HepG2 (cell line): ENCODE measurements around the gene SFXN5. TPM values are rescaled to one million over a fixed set of nuclear protein-coding genes. Genes with fewer than 3 reads are reported as not detected.

Source experiments
- ATAC-seq: fragments of 200-7000 bp; cut with Tn5 transposase; 3 replicates; pipeline ENCODE4 v1.9.1; 2020; ENCODE audit warnings: mild to moderate bottlenecking, moderate library complexity
- BruUV-seq: library from RNA; stranded (reverse); fragments of 400-500 nt; replicated peaks from 2 replicates; lab custom pipeline; 2021; lab: Mats Ljungman, UMichigan
- CTCF ChIA-PET: fragments of 300-600 bp; formaldehyde crosslinking; extraction: SDS; loops from one replicate; lab custom pipeline; 2021; ENCODE audit warnings: low total read pairs, inconsistent platforms, low intra/inter-chr PET ratio; lab: Yijun Ruan, JAX
- POLR2A ChIA-PET: fragments of 350-600 bp; sonication (Branson Sonifier 250); formaldehyde crosslinking; loops from one replicate; lab custom pipeline; 2020; ENCODE audit warnings: antibody characterized with exemption, inconsistent platforms; lab: Yijun Ruan, JAX
- DNase-seq: peaks from one replicate; pipeline ENCODE4 v3.0.0-alpha.2; 2015; ENCODE audit warnings: low spot score
- FAIRE-seq: peaks from 3 replicates; lab custom pipeline; 2011; peaks lifted over from hg19 to GRCh38; lab: Jason Lieb, UNC
- H2AFZ ChIP-seq: one replicate; pipeline ENCODE4 v1.6.1; 2011; ENCODE audit warnings: low read length, inconsistent platforms
- H3K27ac ChIP-seq: fragments of 300-600 bp; 3 replicates; pipeline ENCODE4 v1.8.0; 2011; ENCODE audit warnings: mixed run types, mild to moderate bottlenecking, mixed read lengths, low read length, inconsistent platforms; ENCODE audit not compliant: insufficient read depth; ENCODE audit errors: extremely low read length
- H3K27me3 ChIP-seq, 2 experiments: fragments of 200-600 bp in 1 of 2; 2 replicates in 1 of 2; 3 replicates in 1 of 2; pipeline versions ENCODE4 v1.6.0 to v1.8.0; 2011; ENCODE audit warnings: low read length in 2 of 2, mild to moderate bottlenecking in 2 of 2, moderate library complexity in 2 of 2, inconsistent platforms in 1 of 2; ENCODE audit not compliant: insufficient read depth in 2 of 2, control insufficient read depth in 1 of 2
- H3K36me3 ChIP-seq, 2 experiments: fragments of 200-600 bp in 1 of 2; replicated peaks in 1 of 2; 2 replicates in 1 of 2; 3 replicates in 1 of 2; pipeline versions ENCODE4 v1.5.1 to v1.8.0; 2011; ENCODE audit warnings: low read length in 2 of 2, inconsistent platforms in 1 of 2; ENCODE audit not compliant: insufficient read depth in 2 of 2, control insufficient read depth in 1 of 2
- H3K4me1 ChIP-seq: 2 replicates; pipeline ENCODE4 v1.5.1; 2012; ENCODE audit warnings: low read length, inconsistent platforms; ENCODE audit not compliant: insufficient read depth
- H3K4me2 ChIP-seq: 2 replicates; pipeline ENCODE4 v1.6.0; 2011; ENCODE audit warnings: low read depth, low read length, inconsistent platforms
- H3K4me3 ChIP-seq, 3 experiments: fragments of 200-600 bp in 1 of 3; sonication (generic), shearing (Covaris generic) in 1 of 3; replicated peaks in 1 of 3; 2 replicates each; pipeline ENCODE4 v1.5.1; 2011 to 2016; ENCODE audit warnings: low read length in 3 of 3, inconsistent platforms in 2 of 3, low read depth in 2 of 3, mild to moderate bottlenecking in 2 of 3, control low read depth in 1 of 3, mixed read lengths in 1 of 3; ENCODE audit not compliant: insufficient read depth in 1 of 3
- H3K79me2 ChIP-seq: one replicate; pipeline ENCODE4 v1.6.1; 2011; ENCODE audit warnings: low read length, inconsistent platforms; ENCODE audit not compliant: insufficient read depth
- H3K9ac ChIP-seq: 2 replicates; pipeline ENCODE4 v1.6.0; 2011; ENCODE audit warnings: mild to moderate bottlenecking, low read depth, low read length, inconsistent platforms; ENCODE audit not compliant: insufficient read depth
- H3K9me3 ChIP-seq: 2 replicates; pipeline ENCODE4 v1.5.1; 2012; ENCODE audit warnings: mild to moderate bottlenecking, low read length
- H4K20me1 ChIP-seq: 2 replicates; pipeline ENCODE4 v1.6.0; 2011; ENCODE audit warnings: inconsistent platforms, mild to moderate bottlenecking, low read length, moderate library complexity; ENCODE audit not compliant: insufficient read depth
- ETV6 ChIP-seq: sonication (generic); formaldehyde crosslinking; conservative IDR thresholded peaks from 2 replicates; pipeline ENCODE4 v1.4.0; 2020; ENCODE audit warnings: missing genetic modification reagents
- FOXA3 ChIP-seq: IDR thresholded peaks from 2 replicates; pipeline ENCODE4 v1.6.1; 2016; ENCODE audit warnings: missing genetic modification reagents, missing compliant biosample characterization
- FOXC1 ChIP-seq: sonication (generic); formaldehyde crosslinking; IDR thresholded peaks from 2 replicates; pipeline ENCODE4 v1.8.0; 2022; ENCODE audit warnings: mild to moderate bottlenecking, missing genetic modification reagents, borderline replicate concordance
- FUBP1 ChIP-seq: sonication (generic); formaldehyde crosslinking; IDR thresholded peaks from 2 replicates; pipeline ENCODE4 v1.5.1; 2020; ENCODE audit warnings: missing genetic modification reagents, mild to moderate bottlenecking, borderline replicate concordance
- GATA4 ChIP-seq: sonication (generic); IDR thresholded peaks from 2 replicates; pipeline ENCODE4 v1.6.1; 2016; ENCODE audit warnings: antibody characterized with exemption, low read depth, borderline replicate concordance
- JDP2 ChIP-seq: sonication (generic); formaldehyde crosslinking; IDR thresholded peaks from 2 replicates; pipeline ENCODE4 v1.8.1; 2022; ENCODE audit warnings: missing genetic modification reagents, borderline replicate concordance
- SAFB2 ChIP-seq: sonication (generic); formaldehyde crosslinking; IDR thresholded peaks from 2 replicates; pipeline ENCODE4 v1.5.1; 2020; ENCODE audit warnings: missing genetic modification reagents, low read depth, mild to moderate bottlenecking, borderline replicate concordance
- ZNF567 ChIP-seq: sonication (generic); formaldehyde crosslinking; IDR thresholded peaks from 2 replicates; pipeline ENCODE4 v1.8.1; 2023; ENCODE audit warnings: mild to moderate bottlenecking, missing genetic modification reagents, borderline replicate concordance
- ZNF652 ChIP-seq: IDR thresholded peaks from 2 replicates; pipeline ENCODE4 v1.6.1; 2016; ENCODE audit warnings: low read depth, borderline replicate concordance
- ZXDC ChIP-seq: sonication (generic); formaldehyde crosslinking; IDR thresholded peaks from 2 replicates; pipeline ENCODE4 v1.5.0; 2020; ENCODE audit warnings: mild to moderate bottlenecking, missing genetic modification reagents
- WGBS: methylation state at CpG from one replicate; pipeline ENCODE4 v1.1.6; 2017; ENCODE audit warnings: low lambda C conversion rate; 5-methylcytosine and 5-hydroxymethylcytosine counted together
- in situ Hi-C: cut with HindIII; loops from 2 replicates; pipeline ENCODE4 v1.10.0; 2017; ENCODE audit warnings: low pct_unique_long_range_greater_than_20kb; ENCODE audit not compliant: extremely low pct_ligation_motif_present
- intact Hi-C: fragments of 100-400 bp; cut with micrococcal nuclease; formaldehyde crosslinking; loops from one replicate; pipeline ENCODE4 v1.10.0; 2022; ENCODE audit not compliant: unreplicated experiment
- polyA plus RNA-seq, 8 experiments: library from polyadenylated mRNA; depleted of rRNA in 3 of 8; stranded (reverse) in 7 of 8; unstranded in 1 of 8; fragments of >200 nt; fragmentation: Illumina TruSeq in 4 of 8; extraction: Trizol in 4 of 8; gene quantifications; 2 replicates each; pipeline versions ENCODE4 v1.2.1 to v1.2.3, GENCODE V29; 2011 to 2016; ENCODE audit warnings: low read depth in 4 of 8, missing spikeins in 1 of 8, mixed read lengths in 1 of 8; ENCODE audit not compliant: insufficient read depth in 1 of 8
- total RNA-seq, 5 experiments: library from RNA; depleted of rRNA; stranded (reverse); fragments of >200 nt; fragmentation: Illumina TruSeq; extraction: Trizol; gene quantifications; 2 replicates each; pipeline ENCODE4 v1.2.3, GENCODE V29; 2016; ENCODE audit warnings: low read depth in 1 of 5
- TF ChIP-seq, protein P1 (sequence below): sonication (generic); formaldehyde crosslinking; conservative IDR thresholded peaks from 2 replicates; pipeline ENCODE4 v1.4.0; 2020; ENCODE audit warnings: mild to moderate bottlenecking, missing genetic modification reagents, moderate library complexity

Gene SFXN5
- total and polyA plus RNA-seq, 2 of the 13 experiments (the other 11 are each of a cell fraction or from before 2014, with no cell fraction given) = 34.9 to 37.4 TPM

GRCh38 chr2:73083886-73084800 is 12.6 kb upstream of the SFXN5 start (continued):
- TF ChIP-seq FOXA3 (CRISPR knock-in tag) = no peak
- no peak for TF ChIP-seq ZNF652 (CRISPR knock-in tag)
- no peak for TF ChIP-seq ZNF567

DNA sequence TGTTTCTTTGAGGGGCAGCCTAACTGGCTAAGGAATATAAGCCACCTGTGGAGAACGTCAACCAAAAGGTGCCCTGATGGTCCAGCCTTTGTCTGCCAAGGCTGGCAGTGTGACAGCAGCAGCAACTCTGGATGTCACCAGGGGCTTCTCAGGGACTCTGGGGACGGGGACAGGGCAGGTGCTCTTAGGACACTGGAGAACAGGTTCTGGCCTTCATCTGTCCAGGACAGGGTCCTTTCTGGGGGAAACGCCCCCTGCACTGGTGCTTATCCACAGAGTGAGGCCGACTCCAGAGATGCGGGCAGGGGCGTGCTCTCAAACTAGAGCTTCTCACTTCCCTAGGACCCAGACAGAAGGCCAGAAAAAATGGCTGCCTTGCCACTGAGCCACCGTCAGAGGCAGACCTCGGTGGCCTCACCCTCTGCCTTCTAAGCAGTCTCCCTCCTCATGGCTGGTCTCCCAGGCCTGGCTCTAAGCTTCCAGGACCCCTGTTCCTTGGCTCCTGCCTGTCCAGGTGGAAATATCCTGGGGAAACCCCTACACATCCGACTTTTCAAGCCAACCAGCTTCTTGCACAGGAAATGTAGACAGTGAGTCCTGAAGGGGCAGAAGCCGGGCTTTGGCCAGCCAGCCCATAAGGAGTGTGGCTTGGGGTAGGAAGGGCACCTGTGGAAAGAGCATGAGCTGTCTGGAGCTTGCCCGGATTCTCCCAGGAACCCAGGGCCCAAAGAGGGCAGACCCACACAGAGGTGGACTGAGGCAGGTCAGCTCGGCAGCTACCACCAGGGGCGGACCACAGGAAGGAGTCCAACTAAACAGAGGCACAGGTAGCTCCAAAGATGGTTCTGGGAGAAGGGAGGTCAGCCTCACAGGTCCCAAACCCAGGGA is 11.3 kb upstream of the SFXN5 start:
- intact Hi-C loops = no loop called here
- Histone ChIP-seq H3K4me2 (no peak overlapping the region), H3K4me3 (no peak overlapping the region), H4K20me1 (peaks cover 23% of the 10 kb centered on the region; the same call in 1 of the 2 replicates), H2AFZ (no peak overlapping the region), H3K79me2 (peaks cover 6% of the 10 kb centered on the region), H3K4me1 (peaks cover 6% of the 10 kb centered on the region; the same call in 1 of the 2 replicates), H3K27ac (no peak overlapping the region), H3K9ac (no peak overlapping the region), H3K27me3 (no peaks in the 10 kb centered on the region), H3K36me3 (peaks cover 38% of the 10 kb centered on the region in 2 experiments), H3K9me3 (no peaks in the 10 kb centered on the region)
- no peak for ATAC-seq
- ChIA-PET CTCF (no interaction called here), POLR2A (no interaction called here)
- DNase-seq = no peak
- FAIRE-seq = no peak
- BruUV-seq = no TSS peak
- 94% methylated on average over 12 of the region's 13 CpGs for WGBS
- in situ Hi-C loops = no loop called here
- TF ChIP-seq FUBP1 (CRISPR knock-in tag) = no peak
- TF ChIP-seq JDP2 = no peak
- no peak for TF ChIP-seq ZXDC (CRISPR knock-in tag)
- no peak for TF ChIP-seq GATA4
- TF ChIP-seq ETV6 (CRISPR knock-in tag) = no peak
- no peak for TF ChIP-seq FOXC1
- TF ChIP-seq, protein P1, sequence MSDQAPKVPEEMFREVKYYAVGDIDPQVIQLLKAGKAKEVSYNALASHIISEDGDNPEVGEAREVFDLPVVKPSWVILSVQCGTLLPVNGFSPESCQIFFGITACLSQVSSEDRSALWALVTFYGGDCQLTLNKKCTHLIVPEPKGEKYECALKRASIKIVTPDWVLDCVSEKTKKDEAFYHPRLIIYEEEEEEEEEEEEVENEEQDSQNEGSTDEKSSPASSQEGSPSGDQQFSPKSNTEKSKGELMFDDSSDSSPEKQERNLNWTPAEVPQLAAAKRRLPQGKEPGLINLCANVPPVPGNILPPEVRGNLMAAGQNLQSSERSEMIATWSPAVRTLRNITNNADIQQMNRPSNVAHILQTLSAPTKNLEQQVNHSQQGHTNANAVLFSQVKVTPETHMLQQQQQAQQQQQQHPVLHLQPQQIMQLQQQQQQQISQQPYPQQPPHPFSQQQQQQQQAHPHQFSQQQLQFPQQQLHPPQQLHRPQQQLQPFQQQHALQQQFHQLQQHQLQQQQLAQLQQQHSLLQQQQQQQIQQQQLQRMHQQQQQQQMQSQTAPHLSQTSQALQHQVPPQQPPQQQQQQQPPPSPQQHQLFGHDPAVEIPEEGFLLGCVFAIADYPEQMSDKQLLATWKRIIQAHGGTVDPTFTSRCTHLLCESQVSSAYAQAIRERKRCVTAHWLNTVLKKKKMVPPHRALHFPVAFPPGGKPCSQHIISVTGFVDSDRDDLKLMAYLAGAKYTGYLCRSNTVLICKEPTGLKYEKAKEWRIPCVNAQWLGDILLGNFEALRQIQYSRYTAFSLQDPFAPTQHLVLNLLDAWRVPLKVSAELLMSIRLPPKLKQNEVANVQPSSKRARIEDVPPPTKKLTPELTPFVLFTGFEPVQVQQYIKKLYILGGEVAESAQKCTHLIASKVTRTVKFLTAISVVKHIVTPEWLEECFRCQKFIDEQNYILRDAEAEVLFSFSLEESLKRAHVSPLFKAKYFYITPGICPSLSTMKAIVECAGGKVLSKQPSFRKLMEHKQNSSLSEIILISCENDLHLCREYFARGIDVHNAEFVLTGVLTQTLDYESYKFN = no peak
- no peak for TF ChIP-seq SAFB2 (CRISPR knock-in tag)
